Measurements from ENCODE around the gene DYNLT2.

Gene DYNLT2

DNA sequence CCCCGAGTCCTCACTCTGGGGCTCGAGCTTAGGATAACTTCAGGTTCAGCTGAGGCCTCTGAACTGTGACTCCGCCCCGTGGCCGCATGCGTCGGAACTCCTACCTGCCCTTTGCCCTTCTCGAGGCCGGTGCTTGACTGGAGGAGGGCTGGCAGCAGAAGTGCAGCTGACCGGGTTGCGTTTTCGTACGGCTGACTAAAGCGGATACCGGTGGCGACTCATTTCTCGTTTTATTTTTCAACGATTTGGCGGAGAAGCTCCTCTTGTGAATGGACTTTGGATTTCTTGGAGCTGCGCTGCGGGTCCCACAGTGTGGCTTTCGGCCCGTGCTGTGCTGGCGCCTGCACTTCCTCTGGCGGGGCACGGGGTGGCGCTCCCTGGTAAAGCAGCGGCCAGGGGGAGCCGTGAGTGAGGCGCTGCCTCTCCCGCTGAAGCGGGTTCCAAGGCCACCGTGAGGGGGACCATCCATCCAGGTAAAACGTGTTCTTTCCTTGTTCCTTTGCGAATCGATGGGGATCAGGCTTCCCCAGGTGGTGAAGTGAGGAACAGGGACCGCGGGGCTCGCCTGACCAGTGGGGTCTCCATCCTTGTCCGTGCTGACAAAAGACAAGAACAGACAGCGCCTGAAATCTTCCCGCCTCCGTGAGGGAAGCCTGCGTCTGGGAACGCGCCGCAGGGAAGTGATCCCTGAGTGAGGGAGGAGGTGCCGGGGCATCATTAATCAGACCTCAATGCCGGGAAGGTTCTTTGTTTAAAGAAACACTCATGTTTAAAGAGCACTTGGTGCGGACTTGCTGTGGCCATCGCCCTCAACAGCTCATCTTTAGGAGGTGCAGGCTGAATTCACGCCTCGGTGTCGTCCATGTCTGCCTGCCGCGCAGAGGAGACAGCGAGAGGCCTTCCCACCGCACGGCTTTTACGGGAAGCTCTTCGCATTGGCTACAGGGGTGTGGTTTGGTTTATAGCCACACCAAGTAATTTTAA lies 38.9 kb upstream of the DYNLT2 start:
- Mint-ChIP-seq H3K9me3 (no peaks in the 10 kb centered on the region), H3K4me3 (peak overlapping the region; percentile 82), H3K4me1 (peaks cover 50% of the 10 kb centered on the region), H3K27ac (peak overlapping the region; percentile 57), H3K27me3 (ENCODE audit: low read depth, poor library complexity) (peaks cover 19% of the 10 kb centered on the region), H3K36me3 (ENCODE audit: low read depth) (no peaks in the 10 kb centered on the region)
- peak; percentile 83 for DNase-seq
- TF ChIP-seq, protein P1, sequence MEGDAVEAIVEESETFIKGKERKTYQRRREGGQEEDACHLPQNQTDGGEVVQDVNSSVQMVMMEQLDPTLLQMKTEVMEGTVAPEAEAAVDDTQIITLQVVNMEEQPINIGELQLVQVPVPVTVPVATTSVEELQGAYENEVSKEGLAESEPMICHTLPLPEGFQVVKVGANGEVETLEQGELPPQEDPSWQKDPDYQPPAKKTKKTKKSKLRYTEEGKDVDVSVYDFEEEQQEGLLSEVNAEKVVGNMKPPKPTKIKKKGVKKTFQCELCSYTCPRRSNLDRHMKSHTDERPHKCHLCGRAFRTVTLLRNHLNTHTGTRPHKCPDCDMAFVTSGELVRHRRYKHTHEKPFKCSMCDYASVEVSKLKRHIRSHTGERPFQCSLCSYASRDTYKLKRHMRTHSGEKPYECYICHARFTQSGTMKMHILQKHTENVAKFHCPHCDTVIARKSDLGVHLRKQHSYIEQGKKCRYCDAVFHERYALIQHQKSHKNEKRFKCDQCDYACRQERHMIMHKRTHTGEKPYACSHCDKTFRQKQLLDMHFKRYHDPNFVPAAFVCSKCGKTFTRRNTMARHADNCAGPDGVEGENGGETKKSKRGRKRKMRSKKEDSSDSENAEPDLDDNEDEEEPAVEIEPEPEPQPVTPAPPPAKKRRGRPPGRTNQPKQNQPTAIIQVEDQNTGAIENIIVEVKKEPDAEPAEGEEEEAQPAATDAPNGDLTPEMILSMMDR (IDR thresholded peaks at IDR 0.05): peak; percentile 97

DNA sequence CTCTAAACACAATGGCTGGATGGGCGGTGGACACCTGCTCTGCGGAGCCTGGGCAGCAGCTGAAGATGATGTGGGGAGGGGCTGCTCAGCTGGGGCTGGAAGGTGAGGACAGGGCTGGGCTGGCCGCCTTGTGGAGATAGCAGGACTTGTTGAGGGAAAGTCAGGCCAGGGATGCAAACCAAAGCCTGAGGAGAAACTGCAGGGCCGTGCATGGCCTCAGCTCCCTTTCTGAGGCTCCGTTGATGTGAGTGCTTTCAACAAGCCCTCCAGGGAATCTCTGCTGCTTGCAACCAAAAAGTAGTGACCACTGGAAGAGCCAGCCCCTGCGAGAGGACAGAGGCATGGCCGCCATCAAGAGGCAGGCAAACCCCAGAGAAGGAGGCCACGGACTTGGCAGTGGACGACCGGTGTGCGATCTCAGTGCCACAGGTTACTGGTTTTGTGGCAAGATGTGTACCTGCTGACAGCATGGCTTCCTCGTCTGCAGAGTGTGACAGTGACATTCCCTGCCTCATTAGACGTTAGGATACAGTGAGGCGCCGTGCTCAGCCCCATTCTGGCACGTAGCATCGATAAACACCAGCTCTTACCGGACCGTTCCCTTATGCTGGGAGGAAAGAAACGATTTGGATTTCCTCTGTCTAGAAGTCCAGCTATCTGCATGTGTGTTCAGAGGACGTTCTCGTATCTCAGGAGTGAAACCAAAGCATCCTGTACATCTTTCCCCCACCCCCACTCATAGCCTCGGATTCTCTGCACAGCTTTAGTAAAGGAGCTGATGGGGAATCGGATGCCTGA lies 38.0 kb upstream of the DYNLT2 start:
- Mint-ChIP-seq H3K27ac (no peak overlapping the region), H3K4me3 (peak overlapping the region; percentile 82), H3K27me3 (ENCODE audit: low read depth, poor library complexity) (peaks cover 19% of the 10 kb centered on the region), H3K4me1 (peaks cover 50% of the 10 kb centered on the region), H3K9me3 (no peaks in the 10 kb centered on the region), H3K36me3 (ENCODE audit: low read depth) (no peaks in the 10 kb centered on the region)
- TF ChIP-seq, protein P1 (IDR thresholded peaks at IDR 0.05): no peak
- no peak for DNase-seq

DNA sequence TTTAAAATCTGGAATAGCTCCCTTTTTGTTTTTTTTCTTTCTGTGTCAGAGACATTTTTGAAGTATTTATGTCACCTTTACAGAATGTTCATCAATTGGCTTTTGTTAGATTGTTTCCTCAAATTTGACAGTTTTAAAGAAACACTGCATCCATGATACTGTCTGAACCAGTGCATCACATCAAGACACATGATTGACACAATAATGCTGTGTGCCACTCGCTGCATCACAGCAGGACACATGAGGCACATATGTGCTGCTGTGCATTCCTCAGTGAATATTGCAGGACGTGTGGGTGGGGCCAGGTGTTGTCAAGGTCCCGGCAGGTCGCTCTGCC lies 37.4 kb upstream of the DYNLT2 start:
- H3K4me1 Mint-ChIP-seq: peaks cover 50% of the 10 kb centered on the region
- H3K36me3 Mint-ChIP-seq (ENCODE audit: low read depth): peaks cover 6% of the 10 kb centered on the region
- no peaks in the 10 kb centered on the region for H3K9me3 Mint-ChIP-seq
- DNase-seq: no peak
- peak overlapping the region; percentile 50 for H3K4me3 Mint-ChIP-seq
- no peak overlapping the region for H3K27ac Mint-ChIP-seq
- TF ChIP-seq, protein P1 (IDR thresholded peaks at IDR 0.05): no peak
- peaks cover 20% of the 10 kb centered on the region for H3K27me3 Mint-ChIP-seq (ENCODE audit: low read depth, poor library complexity)

DNA sequence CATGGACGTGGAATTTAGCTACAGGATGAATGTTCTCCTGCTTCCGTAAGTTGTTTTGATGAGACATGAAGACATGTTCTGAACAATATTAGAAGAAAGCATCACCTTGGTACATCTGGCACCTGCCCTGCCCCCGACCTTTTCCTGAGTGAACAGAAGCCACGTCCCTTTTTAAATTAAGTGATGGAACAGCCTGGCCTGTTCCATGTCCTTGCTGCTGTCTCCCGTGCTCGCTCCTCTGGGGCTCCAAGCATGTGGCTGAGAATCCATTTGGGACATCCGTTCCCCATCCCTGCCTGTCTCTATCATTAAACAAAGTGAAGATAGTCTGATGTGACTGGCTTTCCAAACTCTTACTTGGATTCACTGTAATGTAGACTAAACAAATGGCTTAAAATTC lies 36.4 kb upstream of the DYNLT2 start:
- TF ChIP-seq, protein P1 (IDR thresholded peaks at IDR 0.05): no peak
- Mint-ChIP-seq H3K4me3 (no peak overlapping the region), H3K4me1 (peaks cover 41% of the 10 kb centered on the region), H3K27ac (no peak overlapping the region), H3K27me3 (ENCODE audit: low read depth, poor library complexity) (peaks cover 20% of the 10 kb centered on the region), H3K9me3 (peaks cover 3% of the 10 kb centered on the region), H3K36me3 (ENCODE audit: low read depth) (peaks cover 15% of the 10 kb centered on the region)
- DNase-seq: no peak

DNA sequence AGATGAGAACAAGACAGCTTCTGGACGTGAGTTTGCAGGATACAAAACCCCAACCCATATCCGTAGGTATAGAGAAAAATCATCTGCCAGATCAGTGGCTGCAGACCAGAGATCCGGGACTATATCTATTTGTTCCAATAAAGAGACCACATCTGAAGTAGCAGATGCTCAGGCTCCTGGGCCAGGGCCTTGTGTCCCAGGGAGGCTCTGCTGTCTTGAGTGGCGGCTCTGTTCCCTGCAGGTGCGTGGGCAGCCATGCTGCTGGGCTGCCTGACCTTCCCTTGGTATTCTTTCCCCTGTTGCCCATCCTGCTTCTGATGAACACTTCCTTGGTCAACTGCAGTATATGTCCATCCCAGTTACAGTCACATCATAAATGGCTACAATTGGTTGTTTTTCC lies 35.0 kb upstream of the DYNLT2 start:
- Mint-ChIP-seq H3K9me3 (peaks cover 7% of the 10 kb centered on the region), H3K4me3 (no peak overlapping the region)

More for the DNA sequence above, 35.0 kb upstream of the DYNLT2 start:
- Mint-ChIP-seq H3K36me3 (ENCODE audit: low read depth) (peaks cover 23% of the 10 kb centered on the region), H3K27me3 (ENCODE audit: low read depth, poor library complexity) (peaks cover 16% of the 10 kb centered on the region), H3K27ac (no peak overlapping the region), H3K4me1 (peaks cover 26% of the 10 kb centered on the region)
- TF ChIP-seq, protein P1 (IDR thresholded peaks at IDR 0.05): no peak
- no peak for DNase-seq
